SKM-1 (cell line): ENCODE data around the gene DNER.
"Not testable (repeated sequence)": the region's sequence is repeated elsewhere in the genome, so short reads cannot be mapped to it uniquely, and the experiment has no call there.

Experiments used
- DNase-seq: peaks from one replicate; lab custom pipeline; 2025; ENCODE audit not compliant: unreplicated experiment; lab: John Stamatoyannopoulos, UW

DNER gene

DNA sequence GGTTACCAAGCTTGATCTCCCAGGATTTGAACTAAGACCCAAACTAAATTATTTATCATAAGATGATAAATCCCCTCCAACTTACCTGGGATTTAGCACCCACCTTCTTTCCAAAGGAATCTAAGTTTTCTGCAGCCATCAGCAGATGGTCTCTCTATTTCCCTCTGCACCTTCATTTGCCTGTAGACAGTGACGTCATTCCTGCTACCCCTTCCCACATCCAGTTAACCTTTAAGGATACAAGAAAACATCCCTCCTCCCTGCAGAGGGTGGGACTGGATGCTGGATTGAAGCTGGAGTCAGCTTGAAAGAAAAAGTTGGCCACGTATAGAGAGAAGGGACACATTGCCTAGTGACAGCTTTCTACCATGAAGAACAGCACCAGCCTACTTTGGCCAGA lies 3.7 kb upstream of the DNER start:
- DNase-seq = no peak

DNA sequence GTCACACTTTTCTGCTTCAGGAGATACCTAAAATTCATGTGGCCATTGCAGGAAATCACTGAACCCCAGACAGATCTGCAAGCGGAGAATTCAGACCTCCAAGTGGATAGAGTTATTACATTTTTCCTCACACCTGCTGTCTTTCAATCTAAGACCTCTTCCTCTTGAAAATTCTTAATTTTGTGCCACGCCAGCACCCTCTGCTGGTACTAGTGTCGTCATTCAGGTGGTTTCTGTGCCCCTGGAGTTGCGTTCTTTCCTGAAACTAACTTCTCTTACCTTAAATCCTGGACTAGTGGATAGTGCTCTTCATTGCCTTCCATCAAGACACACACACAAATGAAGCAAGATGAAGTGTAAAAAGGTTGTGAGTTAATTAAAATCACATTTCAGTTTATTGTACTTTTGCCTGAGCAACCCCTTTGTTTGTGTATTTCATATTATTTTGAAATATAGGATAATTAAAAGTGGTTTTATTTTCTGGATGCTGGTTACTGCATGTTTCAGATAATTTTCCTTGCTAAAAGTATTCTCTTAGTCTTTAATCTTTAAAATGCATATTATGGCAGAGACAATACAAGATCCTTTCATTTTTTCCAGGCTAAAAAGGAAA lies 1.6 kb upstream of the DNER start:
- peak; percentile 2 for DNase-seq

DNA sequence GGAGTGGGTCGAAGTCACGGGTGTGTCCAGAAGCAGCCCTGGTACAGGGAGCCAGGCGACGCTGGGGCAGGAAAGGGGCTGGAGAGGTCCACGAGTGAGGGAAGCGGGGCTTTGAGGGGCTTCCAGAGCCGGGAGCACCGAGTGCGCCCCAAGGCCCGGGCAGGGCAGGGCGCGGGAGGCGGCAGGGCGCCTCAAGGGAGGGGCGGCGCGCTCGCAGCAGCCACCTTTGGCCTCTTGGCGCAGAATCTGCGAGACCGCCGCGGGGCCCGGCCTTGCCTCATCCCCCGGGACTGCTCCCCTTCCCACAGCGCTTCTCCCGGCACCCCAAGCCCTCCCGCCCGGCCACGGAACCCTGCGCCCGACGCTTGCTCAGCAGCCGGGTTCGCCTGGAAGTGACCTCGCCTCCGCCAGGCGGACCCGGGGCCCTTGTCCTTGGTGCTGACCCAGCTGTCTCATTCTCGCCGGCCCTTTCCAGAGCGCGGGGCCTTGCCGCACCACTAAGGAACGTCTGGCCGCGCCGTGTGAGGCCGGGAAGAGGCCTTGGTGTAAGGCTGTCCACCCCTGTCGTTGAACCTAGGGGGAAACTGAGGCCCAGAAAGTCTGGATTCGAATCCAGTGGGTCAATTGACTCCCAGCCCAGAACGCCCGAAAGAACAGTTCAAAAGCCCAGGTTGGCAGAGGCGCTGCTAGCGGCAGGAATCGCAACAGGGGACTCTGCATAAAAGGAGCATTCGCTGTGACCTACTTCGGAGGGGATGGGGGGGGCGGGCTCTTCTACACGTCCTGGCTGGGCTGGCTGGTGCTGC lies 584 bp upstream of the DNER start:
- no peak for DNase-seq

DNA sequence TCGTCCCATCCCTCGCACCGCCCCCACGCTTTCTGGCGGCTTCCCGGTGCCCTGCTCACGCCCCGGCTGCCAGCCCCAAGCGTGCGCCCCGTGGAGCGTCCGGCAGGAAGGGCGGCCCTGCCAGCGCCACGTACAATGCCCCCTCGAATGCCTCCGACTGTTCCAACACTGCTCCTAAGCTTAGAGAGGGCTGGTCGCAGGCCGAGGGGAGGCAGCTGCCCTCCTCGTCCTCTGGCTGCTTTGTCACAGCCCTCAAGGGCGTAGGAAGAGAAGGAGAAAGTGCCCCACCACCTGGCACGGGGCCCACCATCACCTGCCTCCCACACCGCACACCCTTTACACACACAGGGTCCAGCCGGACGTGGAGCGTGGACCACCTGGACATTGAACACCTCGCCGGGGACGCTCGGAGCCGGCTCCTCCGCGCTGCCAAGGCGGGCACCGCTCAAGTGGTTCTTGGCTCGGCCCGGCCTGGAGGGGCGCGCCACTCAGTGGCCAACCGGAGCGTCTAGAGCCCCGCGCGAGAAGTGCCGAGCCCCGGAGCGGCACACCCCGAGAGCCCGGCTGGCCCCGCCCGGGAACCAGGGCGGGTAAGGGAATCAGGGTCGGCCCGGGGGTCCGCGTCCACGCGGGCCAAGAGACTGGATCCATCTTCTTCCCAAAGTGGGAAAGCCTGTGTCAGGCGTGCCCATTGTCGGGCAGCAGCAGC lies 830 bp downstream of the DNER start:
- DNase-seq = no peak

DNA sequence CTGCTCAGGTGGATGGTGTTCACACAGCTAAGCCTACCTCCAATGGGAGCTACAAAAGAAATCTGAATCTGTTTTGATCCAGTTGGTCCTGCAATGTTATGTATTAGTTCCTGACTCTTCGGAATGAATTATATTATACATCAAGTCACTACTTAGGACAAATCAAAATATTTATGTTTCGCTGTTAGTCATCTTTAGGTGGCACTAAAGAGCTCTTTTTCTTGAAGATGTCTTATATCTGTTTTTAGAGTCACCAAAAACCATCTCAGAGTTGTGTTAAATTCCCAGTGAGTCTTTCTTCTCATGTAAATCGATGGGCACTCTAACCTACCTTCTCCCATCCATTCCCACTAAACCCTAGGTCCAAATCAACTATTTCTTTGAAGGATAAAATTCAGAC lies 2.2 kb downstream of the DNER start:
- DNase-seq = no peak

DNA sequence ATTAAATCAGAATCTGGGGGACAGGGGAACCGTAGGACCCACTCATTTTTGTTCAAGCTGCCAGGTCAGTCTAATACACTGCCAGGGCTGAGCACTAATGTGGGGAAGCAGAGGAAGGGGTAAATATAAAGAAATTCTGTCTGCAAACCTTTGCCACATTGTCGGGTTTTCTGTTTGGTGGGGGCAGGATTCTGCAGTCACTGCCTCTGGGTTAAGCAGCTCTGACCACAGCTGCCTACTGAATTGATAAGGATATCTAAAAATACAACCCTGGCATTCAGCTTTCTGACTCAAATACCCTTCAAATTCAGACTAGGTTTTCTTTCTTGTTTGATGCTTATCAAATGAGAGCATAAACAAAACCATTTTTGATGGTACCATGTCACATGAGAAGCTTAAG lies 6.0 kb downstream of the DNER start:
- DNase-seq = no peak

DNA sequence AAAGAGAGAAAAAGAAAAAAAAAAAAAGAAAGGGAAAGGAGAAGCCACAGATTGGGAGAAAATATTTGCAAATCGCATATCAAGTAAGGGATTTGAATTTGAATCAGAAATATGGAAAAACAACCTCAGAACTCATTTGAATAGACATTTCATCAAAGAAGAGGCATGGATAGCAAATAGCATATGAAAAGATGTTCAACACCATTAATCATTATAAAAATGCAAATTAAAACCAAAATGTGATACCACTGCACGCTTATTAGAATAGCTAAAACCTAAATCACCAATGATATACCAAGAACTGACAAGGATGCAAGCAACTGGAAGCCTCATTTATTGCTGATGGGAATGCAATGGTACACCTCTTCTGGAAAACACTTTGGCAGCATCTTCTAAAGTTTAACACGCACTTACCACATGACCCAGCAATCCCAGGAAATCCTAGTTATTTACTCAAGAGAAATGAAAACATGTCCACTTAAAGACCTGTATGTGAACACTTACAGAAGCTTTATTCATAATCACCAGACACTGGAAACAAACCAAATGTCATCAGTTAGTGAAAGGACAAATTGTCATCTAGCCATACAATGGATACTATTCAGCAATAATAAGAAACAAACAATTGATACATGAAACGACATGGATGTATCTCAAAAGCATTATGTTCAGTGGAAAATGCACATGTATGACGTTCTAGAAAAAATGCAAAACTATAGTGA lies 10.3 kb downstream of the DNER start:
- no peak for DNase-seq

DNA sequence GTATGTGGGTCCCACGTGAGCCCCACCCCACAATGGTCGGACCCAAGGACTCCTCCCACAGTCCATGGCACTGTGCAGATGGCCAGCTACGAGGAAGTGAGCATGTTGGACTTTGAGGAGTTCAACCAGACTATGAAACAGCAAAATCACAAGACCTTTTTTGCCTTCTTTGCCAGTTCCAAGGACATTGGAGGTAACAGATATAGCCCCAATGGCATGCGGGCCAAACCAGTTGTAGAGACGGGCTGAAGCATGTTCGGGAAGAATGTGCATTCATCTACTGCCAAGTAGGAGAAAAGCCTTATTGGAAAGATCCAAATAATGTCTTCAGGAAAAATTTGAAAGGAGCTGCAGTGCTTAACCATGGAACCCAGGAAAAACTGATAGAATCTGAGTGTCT lies 12.6 kb downstream of the DNER start:
- DNase-seq = no peak

DNA sequence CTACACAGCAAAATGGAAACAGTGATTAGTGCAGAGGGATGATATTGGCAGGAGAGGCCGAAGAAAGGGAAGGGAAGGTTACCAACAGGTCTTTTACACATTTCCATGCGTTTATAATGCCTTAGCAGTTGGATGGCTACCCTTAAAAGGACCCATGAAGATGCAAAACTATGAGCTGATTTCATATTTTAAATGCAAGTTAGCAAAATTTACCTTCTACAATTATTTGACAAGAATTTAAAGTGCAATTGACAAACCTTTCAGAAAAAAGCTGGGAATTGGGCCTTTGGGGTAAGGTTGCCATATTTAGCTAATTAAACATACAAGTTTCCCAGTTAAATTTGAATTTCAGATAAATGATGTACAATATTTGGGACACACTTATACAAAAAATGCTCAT lies 13.3 kb downstream of the DNER start:
- DNase-seq = no peak

DNA sequence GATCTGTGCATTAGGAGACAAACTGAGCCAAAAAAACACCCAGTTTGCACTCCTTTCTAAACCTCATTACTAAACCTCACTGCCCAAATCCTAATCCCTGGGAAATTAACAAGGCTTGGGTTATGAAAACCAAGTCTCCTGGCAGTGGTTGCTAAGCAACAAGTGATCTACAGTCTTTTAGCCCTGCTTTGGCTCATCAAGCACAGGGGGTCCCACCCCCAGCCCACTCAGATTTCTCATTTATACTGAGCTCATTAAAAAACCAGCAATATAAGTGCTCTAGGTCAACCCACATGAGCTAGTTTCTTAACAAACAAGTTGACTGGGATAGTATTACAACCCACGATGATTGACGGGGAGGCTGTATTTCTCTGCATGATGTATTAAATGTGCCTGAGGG lies 18.4 kb downstream of the DNER start:
- DNase-seq = no peak

DNA sequence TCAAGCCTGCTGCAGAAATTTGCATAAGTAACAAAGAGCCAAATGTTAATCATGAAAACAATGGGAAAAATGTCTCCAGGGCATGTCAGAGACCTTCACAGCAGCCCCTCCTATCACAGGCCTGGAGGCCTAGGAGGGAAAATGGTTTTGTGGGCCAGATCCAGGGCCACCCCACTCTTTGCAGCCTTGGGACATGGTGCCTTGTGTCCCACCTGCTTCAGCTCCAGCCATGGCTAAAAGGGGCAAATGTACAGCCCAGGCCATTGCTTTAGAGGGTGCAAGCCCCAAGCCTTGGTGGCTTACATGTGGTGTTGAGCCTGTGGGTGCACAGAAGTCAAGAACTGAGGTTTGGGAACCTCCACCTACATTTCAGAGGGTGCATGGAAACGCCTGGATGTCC lies 20.5 kb downstream of the DNER start:
- DNase-seq = not testable (repeated sequence)

DNA sequence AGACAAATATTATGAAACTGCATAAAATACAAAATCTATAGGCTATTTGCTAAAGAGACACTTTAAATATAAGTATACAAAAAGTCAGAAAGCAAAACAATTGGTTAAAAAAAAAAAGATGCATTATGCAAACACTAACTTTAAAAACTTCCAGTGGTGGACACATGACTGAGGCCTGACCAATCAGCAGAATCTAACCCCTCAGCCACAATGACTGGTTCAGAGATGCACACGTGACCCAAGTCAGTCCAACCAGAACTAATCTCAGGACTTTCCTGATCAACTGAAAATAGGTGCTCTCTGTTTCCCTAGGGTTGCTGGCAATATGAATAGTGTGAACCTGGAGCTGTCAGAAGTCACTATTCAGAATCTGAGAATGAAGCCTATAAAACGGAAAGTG lies 22.7 kb downstream of the DNER start:
- no peak for DNase-seq

DNA sequence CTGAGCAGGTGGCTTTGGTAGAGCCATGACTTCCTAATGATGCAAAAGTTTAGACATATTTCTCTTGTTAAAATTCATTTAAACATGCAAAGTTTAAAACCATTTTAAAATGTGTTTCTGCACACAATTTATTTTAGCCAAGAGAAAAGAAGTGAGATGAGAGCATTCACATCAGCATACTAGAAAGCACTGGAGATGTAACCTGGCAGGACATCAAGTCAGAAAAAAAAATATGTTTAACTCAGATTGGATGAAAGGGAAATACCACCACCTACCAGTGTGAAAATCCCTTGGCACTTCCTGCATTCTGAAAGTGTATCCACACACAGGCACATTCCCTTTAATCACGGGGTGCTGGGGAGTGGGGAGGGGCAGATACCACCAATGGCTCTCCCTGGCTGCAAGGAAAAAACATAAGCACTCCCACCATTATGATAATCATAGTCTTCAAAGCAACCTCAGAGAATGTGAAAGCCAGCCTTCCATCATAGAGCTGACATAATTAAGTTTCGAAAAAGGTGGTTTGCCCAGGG lies 25.0 kb downstream of the DNER start:
- DNase-seq = no peak

DNA sequence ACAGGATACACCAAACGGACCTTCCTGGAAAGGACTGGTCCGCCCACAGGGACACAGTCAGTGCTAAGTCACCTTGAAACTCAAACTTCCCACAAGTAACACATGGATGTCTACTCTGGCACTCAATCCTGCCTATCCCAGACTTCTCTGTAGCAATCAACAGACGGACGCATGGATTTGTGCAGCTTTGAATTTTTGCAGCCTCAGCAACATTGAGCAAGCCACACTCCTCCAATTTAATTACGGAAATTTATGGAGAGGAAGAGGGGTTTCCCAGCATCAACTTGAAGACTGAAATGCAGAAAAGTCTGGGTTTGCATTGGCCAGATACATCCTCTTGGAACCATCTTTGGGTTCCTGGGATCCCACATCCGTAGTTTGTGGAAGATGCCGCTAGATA lies 26.2 kb downstream of the DNER start:
- no peak for DNase-seq

DNA sequence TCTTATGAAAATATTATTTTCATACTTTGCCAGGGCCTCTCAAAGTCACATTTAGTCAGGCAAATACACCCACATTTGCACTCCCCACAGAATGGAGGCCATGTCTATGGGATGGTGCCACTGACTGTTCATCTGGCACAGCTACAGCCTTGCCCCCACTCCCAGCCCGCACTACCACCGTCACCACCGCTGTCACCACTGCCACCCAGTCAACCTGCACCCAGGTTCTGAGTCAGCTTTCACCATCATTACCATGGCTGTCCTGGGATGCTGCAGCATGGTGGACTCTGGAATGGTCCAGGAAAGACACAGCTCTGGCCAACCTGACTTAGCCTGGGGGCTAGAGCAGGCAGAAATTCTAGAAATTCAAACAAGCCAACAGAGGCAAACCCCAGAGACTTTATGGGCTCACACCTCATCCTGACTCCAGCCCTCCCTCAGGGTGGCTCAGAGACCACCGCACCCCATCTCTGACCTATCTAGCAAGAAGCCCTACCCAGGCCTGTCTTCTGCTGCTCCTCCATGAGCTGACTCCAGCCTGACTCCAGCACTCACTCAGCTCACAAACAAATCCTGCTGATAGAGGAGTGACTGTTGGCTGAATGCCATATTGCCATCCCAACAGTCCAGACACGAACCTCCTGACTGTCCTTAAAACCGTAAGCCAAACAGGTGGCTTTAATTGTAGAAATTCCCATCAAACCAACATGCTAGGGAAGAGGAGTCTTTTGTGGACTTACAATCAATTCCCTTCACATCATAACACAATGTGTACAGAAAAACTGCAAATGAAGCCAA lies 28.0 kb downstream of the DNER start:
- DNase-seq = no peak

DNA sequence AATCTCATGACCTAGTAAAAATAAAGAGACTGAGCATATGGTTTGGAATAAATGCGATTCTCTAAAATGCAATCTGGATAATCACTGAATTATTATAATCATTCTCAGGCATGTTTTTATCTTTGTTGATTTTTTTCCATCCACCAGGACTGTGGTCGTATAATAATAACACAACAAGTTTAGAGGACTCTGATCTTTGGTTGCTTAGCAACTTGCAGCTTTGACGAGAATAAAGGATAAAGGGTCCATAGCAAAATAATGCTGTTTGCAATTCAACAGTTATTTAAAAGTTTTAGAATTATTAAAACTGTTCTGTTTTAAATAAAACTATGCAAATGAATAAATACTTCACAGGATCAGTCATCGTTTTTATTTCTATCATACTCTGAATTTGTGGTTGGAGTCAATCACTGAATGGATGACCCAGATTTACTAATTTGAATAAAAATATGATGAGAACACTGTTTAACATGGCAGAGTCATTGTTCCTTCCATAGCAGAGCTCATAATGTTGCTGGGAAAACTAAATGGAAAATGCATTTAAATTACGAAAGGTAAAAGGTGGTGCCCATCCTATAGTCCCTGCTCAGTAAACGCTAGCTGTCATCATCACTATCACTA lies 29.3 kb downstream of the DNER start:
- DNase-seq = no peak

DNA sequence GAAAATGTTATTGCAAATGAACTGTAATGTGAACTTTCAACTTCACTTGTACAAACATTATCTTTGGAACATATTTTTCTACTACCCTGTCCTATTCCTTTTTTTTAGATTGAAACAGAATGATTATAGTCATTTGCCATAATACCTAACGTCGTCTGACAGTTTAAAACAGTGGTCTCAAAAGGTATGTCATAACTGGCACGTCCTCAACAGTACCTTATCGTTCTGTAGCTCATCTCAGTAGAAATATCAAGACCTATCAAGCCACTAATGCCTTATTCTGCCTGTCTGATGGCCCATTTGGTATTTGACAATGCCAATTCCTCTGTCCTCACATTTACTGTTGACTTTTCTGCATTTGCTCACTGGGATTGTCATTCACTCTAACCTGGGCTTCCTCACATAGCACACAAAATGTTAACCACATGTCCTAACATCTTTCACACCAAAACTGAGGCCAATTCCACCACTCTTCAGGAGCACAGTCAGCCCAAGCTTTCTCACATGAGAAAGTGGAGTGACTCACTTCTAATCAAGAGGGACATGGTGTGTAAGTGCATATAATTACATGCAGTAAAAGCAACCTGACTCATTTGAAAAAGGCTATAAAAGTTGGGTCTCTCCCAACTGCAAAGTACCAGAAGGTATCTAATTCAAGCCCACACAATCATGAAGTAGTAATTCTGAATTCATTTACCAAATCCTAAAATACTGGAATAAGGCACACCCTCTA lies 34.8 kb downstream of the DNER start:
- no peak for DNase-seq

DNA sequence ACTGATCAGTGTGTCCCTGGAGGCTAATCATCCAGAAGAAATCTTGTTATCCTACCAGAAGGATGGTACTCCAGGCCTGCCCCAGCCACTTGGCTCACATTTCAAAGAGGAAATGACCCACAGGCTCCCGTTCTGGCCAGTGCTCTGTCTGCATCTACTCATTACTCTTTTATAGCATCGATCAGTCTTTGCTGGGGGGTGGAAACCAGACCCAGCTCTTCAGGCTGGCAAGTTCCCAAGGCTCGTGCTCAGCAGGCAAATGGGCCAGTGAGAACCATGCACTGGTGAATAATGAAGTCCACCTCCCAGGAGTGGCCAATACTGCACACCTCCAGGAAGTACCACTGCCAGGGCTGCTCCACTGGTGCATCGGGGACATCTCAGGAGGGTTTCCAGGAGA lies 38.8 kb downstream of the DNER start:
- DNase-seq = no peak

DNA sequence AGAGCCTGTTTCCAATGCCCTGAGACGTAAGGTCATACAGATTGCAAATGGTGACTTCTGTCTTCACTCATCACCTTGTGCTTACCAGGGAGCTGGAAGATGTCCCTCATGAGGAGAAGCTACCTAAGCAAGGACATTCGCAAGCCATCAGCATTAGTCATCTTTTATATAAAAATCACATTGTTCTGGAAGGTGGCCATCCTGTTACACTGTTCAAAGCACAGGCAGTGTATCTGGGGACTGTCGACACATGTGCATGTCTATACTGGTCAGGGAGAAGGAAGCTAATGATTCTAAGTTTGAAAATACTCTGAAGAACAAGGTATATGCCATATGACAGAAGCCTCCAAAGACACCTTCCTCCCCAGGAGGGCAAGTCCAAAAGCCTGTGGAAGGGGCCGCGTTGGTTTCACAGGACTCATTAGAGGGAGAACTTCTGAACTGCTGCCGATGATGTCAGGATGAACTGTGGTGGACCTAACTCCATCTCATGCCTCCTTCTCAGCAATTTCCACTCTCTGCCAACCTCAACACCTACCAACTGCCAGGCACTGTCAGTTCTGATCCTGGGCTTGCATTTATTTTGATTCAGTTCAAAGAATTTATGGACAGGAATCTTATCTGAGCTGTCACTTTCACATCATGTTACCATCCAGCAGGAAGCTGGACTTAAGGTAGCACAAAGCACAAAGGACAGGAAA lies 39.4 kb downstream of the DNER start:
- DNase-seq = no peak
